GM23338 (cell line): ENCODE results near the gene ANKH. TPM values are rescaled to one million over a fixed set of nuclear protein-coding genes. Genes with fewer than 3 reads are reported as not detected.

ENCODE experiments used
- ATAC-seq: fragments of 200-7000 bp; cut with Tn5 transposase; 3 replicates; pipeline ENCODE4 v1.9.1; 2020
- DNase-seq: peaks from one replicate; pipeline ENCODE4 v3.0.0-alpha.2; 2015; ENCODE audit warnings: low spot score
- H2AFZ ChIP-seq: fragments of 200-600 bp; sonication (generic); 2 replicates; pipeline ENCODE4 v1.8.0; 2016; ENCODE audit warnings: antibody characterized with exemption, mild to moderate bottlenecking, moderate library complexity
- H3F3A ChIP-seq: fragments of 200-600 bp; sonication (generic); replicated peaks from 2 replicates; pipeline ENCODE4 v1.8.0; 2017; ENCODE audit warnings: antibody characterized with exemption, mixed run types, low read depth
- H3K27ac ChIP-seq: fragments of 200-600 bp; sonication (generic); 2 replicates; pipeline ENCODE4 v1.6.1; 2016; ENCODE audit warnings: low read depth
- H3K27me3 ChIP-seq: fragments of 200-600 bp; sonication (generic); 2 replicates; pipeline ENCODE4 v1.8.0; 2016; ENCODE audit warnings: mild to moderate bottlenecking, mixed run types, moderate library complexity; ENCODE audit not compliant: insufficient read depth
- H3K36me3 ChIP-seq: fragments of 200-600 bp; sonication (generic); 2 replicates; pipeline ENCODE4 v1.8.0; 2016; ENCODE audit warnings: mild to moderate bottlenecking; ENCODE audit not compliant: insufficient read depth
- H3K4me1 ChIP-seq: fragments of 200-600 bp; sonication (generic); 2 replicates; pipeline ENCODE4 v1.8.0; 2016; ENCODE audit warnings: mild to moderate bottlenecking, moderate library complexity; ENCODE audit not compliant: insufficient read depth
- H3K4me2 ChIP-seq: fragments of 200-600 bp; sonication (generic); 2 replicates; pipeline ENCODE4 v1.7.1; 2017; ENCODE audit warnings: mixed run types
- H3K4me3 ChIP-seq: fragments of 200-600 bp; sonication (generic); 2 replicates; pipeline ENCODE4 v1.6.1; 2016; ENCODE audit warnings: mixed run types
- H3K79me2 ChIP-seq: fragments of 200-600 bp; sonication (generic); replicated peaks from 2 replicates; pipeline ENCODE4 v1.8.0; 2017; ENCODE audit warnings: mild to moderate bottlenecking; ENCODE audit not compliant: insufficient read depth
- H3K9me2 ChIP-seq: fragments of 200-600 bp; sonication (generic); 2 replicates; pipeline ENCODE4 v1.8.0; 2017; ENCODE audit not compliant: insufficient read depth
- H4K20me1 ChIP-seq: fragments of 200-600 bp; sonication (generic); replicated peaks from 2 replicates; pipeline ENCODE4 v1.8.0; 2017; ENCODE audit warnings: mild to moderate bottlenecking; ENCODE audit not compliant: insufficient read depth
- H3K27ac Mint-ChIP-seq: 2 replicates; pipeline ENCODE4 v1.8.0; 2020; ENCODE audit warnings: inconsistent platforms, mild to moderate bottlenecking, moderate library complexity, mixed read lengths
- H3K27me3 Mint-ChIP-seq: 3 replicates; pipeline ENCODE4 v1.8.0; 2022; ENCODE audit warnings: low read depth, mild to moderate bottlenecking, moderate library complexity, mixed read lengths, inconsistent platforms; ENCODE audit not compliant: insufficient read depth, poor library complexity
- H3K36me3 Mint-ChIP-seq: 3 replicates; pipeline ENCODE4 v1.8.0; 2021; ENCODE audit warnings: low read depth, mild to moderate bottlenecking, inconsistent platforms, moderate library complexity, mixed read lengths
- H3K4me1 Mint-ChIP-seq: 3 replicates; pipeline ENCODE4 v1.8.0; 2020; ENCODE audit warnings: mild to moderate bottlenecking, inconsistent platforms, mixed read lengths
- H3K4me3 Mint-ChIP-seq: 3 replicates; pipeline ENCODE4 v1.8.0; 2021; ENCODE audit warnings: moderate library complexity, mild to moderate bottlenecking, inconsistent platforms, mixed read lengths
- H3K9me3 Mint-ChIP-seq: 3 replicates; pipeline ENCODE4 v1.8.0; 2020; ENCODE audit warnings: moderate library complexity, mild to moderate bottlenecking, inconsistent platforms, mixed read lengths
- CREB1 ChIP-seq: fragments of 250-450 bp; sonication (Bioruptor Pico); IDR thresholded peaks from 2 replicates; pipeline ENCODE4 v1.5.0; 2020; ENCODE audit warnings: low read depth, mild to moderate bottlenecking, moderate library complexity
- CTCF ChIP-seq, 2 experiments: fragments of 200-600 bp in 1 of 2; sonication (generic) in 1 of 2; conservative IDR thresholded peaks; 2 replicates each; pipeline versions ENCODE4 v1.5.1 to v1.6.1; 2016 to 2017; ENCODE audit warnings: antibody characterized with exemption in 2 of 2, low read depth in 2 of 2, mild to moderate bottlenecking in 2 of 2, moderate library complexity in 1 of 2
- EZH2 ChIP-seq: fragments of 200-600 bp; sonication (generic); IDR thresholded peaks from one replicate; pipeline ENCODE4 v1.8.0; 2017; ENCODE audit warnings: antibody characterized with exemption, mild to moderate bottlenecking, low read depth; ENCODE audit not compliant: unreplicated experiment
- EZH2phosphoT487 ChIP-seq: fragments of 200-600 bp; sonication (generic); IDR thresholded peaks from one replicate; pipeline ENCODE4 v1.8.1; 2018; ENCODE audit warnings: antibody characterized with exemption; ENCODE audit not compliant: unreplicated experiment
- JUNB ChIP-seq: IDR thresholded peaks from one replicate; pipeline ENCODE4 v1.6.1; 2016; ENCODE audit warnings: antibody characterized with exemption; ENCODE audit not compliant: unreplicated experiment
- NANOG ChIP-seq: IDR thresholded peaks from 2 replicates; pipeline ENCODE4 v1.6.1; 2016; ENCODE audit warnings: antibody characterized with exemption, borderline replicate concordance
- POLR2AphosphoS5 ChIP-seq: IDR thresholded peaks from 2 replicates; pipeline ENCODE4 v1.6.1; 2016; ENCODE audit warnings: antibody characterized with exemption, low read depth
- STAT1 ChIP-seq: IDR thresholded peaks from one replicate; pipeline ENCODE4 v1.6.1; 2016; ENCODE audit warnings: antibody characterized with exemption; ENCODE audit not compliant: unreplicated experiment
- ZNF114 ChIP-seq: fragments of 250-450 bp; sonication (Bioruptor Pico); IDR thresholded peaks from 2 replicates; pipeline ENCODE4 v1.5.0; 2020; ENCODE audit warnings: mild to moderate bottlenecking, moderate library complexity
- ZNF331 ChIP-seq: fragments of 250-450 bp; sonication (Bioruptor Pico); IDR thresholded peaks from 2 replicates; pipeline ENCODE4 v1.5.0; 2020; ENCODE audit warnings: low read depth, mild to moderate bottlenecking, moderate library complexity
- ZNF462 ChIP-seq: fragments of 250-450 bp; sonication (Bioruptor Pico); IDR thresholded peaks from 2 replicates; pipeline ENCODE4 v1.5.0; 2020; ENCODE audit warnings: mild to moderate bottlenecking, moderate library complexity
- polyA plus RNA-seq: library from polyadenylated mRNA; unstranded; fragments of >200 nt; fragmentation: Nextera tagmentation; extraction: Ambion mirVana; gene quantifications from 2 replicates; pipeline ENCODE4 v1.2.1, GENCODE V29; 2016
- total RNA-seq: library from RNA; depleted of rRNA; stranded (reverse); fragments of >200 nt; shearing (Covaris generic); gene quantifications from 2 replicates; pipeline ENCODE4 v1.2.3, GENCODE V29; 2014
- TF ChIP-seq, protein P1 (sequence below): IDR thresholded peaks from one replicate; pipeline ENCODE4 v1.6.1; 2018; ENCODE audit warnings: antibody characterized with exemption; ENCODE audit not compliant: unreplicated experiment
- TF ChIP-seq, protein P2 (sequence below): IDR thresholded peaks from 2 replicates; pipeline ENCODE4 v1.6.1; 2016; ENCODE audit warnings: antibody characterized with exemption

The ANKH gene
- total and polyA plus RNA-seq, 2 experiments from 2014 or later, result 5.0 to 6.1 TPM

- ATAC-seq, result no peak
- H3K4me2 ChIP-seq, result no peak overlapping the region
These were observed 127.8 kb downstream of the ANKH start for GRCh38 chr5:14743601-14744295.

More at GRCh38 chr5:14743601-14744295, 127.8 kb downstream of the ANKH start:
- Mint-ChIP-seq H3K36me3 (0 out of 3 replicates have a peak, but pooled peaks cover 4% of the 10 kb centered on the region), H3K9me3 (no peaks in the 10 kb centered on the region), H3K4me3 (no peak overlapping the region), H3K27me3 (peaks cover 5% of the 10 kb centered on the region), H3K4me1 (peaks cover 35% of the 10 kb centered on the region), H3K27ac (no peak overlapping the region)
- Histone ChIP-seq H3K27ac (no peak overlapping the region), H3K9me2 (no peaks in the 10 kb centered on the region), H3K27me3 (no peaks in the 10 kb centered on the region), H3K36me3 (no peaks in the 10 kb centered on the region), H3K4me3 (no peak overlapping the region), H4K20me1 (no peaks in the 10 kb centered on the region), H3K4me1 (peaks cover 31% of the 10 kb centered on the region), H3F3A (no peaks in the 10 kb centered on the region), H2AFZ (no peak overlapping the region), H3K79me2 (no peaks in the 10 kb centered on the region)
- TF ChIP-seq CREB1 (CRISPR knock-in tag) (no peak), STAT1 (no peak), CTCF (conservative IDR thresholded peaks at IDR 0.05; ENCODE audit: low read depth in 2 of 2) (no peak), ZNF462 (no peak), POLR2AphosphoS5 (no peak), ZNF114 (CRISPR knock-in tag) (no peak), NANOG (no peak), EZH2phosphoT487 (no peak), JUNB (no peak), ZNF331 (no peak), EZH2 (no peak)
- TF ChIP-seq, protein P1, sequence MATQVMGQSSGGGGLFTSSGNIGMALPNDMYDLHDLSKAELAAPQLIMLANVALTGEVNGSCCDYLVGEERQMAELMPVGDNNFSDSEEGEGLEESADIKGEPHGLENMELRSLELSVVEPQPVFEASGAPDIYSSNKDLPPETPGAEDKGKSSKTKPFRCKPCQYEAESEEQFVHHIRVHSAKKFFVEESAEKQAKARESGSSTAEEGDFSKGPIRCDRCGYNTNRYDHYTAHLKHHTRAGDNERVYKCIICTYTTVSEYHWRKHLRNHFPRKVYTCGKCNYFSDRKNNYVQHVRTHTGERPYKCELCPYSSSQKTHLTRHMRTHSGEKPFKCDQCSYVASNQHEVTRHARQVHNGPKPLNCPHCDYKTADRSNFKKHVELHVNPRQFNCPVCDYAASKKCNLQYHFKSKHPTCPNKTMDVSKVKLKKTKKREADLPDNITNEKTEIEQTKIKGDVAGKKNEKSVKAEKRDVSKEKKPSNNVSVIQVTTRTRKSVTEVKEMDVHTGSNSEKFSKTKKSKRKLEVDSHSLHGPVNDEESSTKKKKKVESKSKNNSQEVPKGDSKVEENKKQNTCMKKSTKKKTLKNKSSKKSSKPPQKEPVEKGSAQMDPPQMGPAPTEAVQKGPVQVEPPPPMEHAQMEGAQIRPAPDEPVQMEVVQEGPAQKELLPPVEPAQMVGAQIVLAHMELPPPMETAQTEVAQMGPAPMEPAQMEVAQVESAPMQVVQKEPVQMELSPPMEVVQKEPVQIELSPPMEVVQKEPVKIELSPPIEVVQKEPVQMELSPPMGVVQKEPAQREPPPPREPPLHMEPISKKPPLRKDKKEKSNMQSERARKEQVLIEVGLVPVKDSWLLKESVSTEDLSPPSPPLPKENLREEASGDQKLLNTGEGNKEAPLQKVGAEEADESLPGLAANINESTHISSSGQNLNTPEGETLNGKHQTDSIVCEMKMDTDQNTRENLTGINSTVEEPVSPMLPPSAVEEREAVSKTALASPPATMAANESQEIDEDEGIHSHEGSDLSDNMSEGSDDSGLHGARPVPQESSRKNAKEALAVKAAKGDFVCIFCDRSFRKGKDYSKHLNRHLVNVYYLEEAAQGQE, result no peak
- TF ChIP-seq, protein P2, sequence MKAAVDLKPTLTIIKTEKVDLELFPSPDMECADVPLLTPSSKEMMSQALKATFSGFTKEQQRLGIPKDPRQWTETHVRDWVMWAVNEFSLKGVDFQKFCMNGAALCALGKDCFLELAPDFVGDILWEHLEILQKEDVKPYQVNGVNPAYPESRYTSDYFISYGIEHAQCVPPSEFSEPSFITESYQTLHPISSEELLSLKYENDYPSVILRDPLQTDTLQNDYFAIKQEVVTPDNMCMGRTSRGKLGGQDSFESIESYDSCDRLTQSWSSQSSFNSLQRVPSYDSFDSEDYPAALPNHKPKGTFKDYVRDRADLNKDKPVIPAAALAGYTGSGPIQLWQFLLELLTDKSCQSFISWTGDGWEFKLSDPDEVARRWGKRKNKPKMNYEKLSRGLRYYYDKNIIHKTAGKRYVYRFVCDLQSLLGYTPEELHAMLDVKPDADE, result no peak
- DNase-seq, result no peak
